Measurements from ENCODE around the gene FBXL13. TPM values are rescaled to one million over a fixed set of nuclear protein-coding genes. Genes with fewer than 3 reads are reported as not detected.
"Not testable (repeated sequence)": the region's sequence is repeated elsewhere in the genome, so short reads cannot be mapped to it uniquely, and the experiment has no call there.

The FBXL13 gene
- 0.25 and 1.3 TPM in 2 replicates for total RNA-seq (2014; rRNA removed; shearing (Covaris generic); ENCODE audit: low replicate concordance)

DNA sequence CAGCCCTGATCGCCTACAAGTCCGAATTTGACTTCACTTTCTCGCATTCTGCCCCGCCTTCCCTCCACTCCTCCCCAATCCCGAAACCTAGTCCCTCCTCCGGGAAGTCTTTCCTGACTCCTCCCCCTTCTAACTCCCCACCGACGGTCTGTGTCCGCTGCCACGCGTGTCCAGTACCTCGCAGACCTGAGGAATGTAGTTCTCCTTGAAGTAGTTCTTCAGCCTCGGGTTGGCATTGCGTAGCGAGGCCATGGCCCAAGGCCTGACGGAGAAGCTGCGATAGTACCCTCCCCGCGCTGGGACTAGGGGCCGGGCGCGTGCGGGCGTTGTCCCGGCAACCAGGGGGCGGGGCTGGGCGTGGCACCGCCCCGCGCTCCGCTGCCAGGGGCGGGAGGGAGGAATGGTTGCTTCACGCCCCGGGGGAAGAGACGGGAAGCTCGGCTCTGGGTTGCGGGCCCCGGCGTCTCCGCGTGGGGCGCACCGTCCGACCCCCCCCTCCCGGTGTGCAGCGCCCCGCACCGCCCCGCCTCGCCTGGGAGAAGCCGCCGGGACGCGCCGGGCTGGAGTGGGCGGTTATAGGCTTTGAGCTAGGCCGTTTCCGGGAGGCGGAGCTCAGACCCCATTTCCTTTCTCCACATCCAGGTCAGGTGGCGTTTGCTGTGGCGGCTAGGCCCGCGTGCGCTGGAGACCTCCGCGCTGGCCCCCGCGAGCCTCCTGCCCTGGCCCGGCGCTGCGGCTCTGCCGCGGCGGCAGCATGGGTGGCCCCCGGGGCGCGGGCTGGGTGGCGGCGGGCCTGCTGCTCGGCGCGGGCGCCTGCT is at the start of gene FBXL13, which contains the start of gene ARMC10:
Gene FBXL13, minus strand, starts transcription at position 278 of the 818 bp plus-strand sequence.
Gene ARMC10, plus strand, starts transcription at position 622 of the 818 bp plus-strand sequence. Its CDS starts 133 bp downstream, at position 755.
- no peaks in the 10 kb centered on the region for H3K27me3 ChIP-seq
- DNase-seq, result peak; percentile 88

DNA sequence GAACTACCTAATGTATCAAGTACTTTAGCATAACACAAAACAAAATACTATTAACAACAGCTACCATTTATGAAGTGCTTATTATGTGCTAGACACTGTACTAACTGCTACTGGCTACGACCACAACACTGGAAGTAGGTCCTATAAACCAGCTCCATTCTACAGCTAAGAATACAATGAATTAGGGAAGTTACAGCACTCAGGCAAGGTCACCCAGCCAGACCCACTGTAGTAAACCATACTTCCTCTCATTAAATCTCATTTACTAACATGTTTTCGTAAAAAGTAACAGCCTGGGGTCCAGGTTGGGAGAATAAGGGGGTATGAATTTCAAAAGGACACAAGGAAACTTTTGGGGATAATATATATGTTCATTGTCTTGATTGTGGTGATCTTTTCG is 48.9 kb upstream of the FBXL13 start:
- DNase-seq, result no peak
- no peak overlapping the region for H3K4me3 ChIP-seq
- peaks cover 6% of the 10 kb centered on the region; the same call in 1 of the 2 replicates for H3K36me3 ChIP-seq

More for the DNA sequence above, at the start of gene FBXL13, which contains the start of gene ARMC10:
- peak within 1 kb of the TSS; percentile 90 for H3K4me3 ChIP-seq
- no peaks in the 10 kb centered on the region for H3K9me3 ChIP-seq
- H3K36me3 ChIP-seq, result no peaks in the 10 kb centered on the region

DNA sequence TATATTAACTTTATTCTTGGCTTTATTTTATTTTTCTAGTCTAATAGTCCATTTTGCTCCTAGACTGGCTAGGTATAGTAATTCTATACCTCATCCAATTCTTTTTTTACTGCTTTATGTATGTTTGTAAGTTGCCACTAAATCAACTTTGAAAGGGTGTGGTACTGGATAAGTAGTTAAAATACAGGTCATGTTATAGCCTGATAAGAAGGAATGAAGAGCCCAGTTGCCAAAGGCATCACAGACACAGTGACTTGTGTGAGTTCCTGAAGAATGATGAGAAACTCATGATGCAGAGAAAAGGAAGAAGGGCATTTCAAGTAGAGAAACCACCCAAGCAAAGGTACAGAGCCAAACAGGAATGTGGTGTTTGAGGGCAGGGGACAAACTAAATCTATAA is 47.0 kb upstream of the FBXL13 start:
- peaks cover 6% of the 10 kb centered on the region; the same call in 1 of the 2 replicates for H3K36me3 ChIP-seq
- no peak overlapping the region for H3K4me3 ChIP-seq
- no peaks in the 10 kb centered on the region for H3K9me3 ChIP-seq
- no peaks in the 10 kb centered on the region for H3K27me3 ChIP-seq
- DNase-seq, result no peak

More for the DNA sequence above, 48.9 kb upstream of the FBXL13 start:
- H3K27me3 ChIP-seq, result no peaks in the 10 kb centered on the region
- H3K9me3 ChIP-seq, result no peaks in the 10 kb centered on the region

DNA sequence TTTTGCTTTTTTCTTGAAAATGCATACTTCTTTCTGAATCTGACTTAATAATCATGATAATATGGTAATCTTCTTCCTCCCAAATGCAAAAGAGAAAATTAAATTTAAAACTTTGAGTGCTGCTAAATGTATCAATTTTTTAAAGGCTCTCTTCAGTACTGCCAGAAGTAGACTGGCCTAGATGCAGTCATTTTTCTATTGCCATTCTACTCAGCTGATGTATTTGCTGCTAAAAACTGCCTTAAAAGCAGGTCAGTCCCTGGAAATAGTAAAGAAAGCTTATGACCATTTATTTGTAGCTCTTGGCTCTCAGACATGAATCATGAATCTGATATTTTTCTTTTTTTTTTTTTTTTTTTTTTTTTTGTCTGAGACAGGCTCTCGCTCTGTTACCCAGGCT is 45.8 kb upstream of the FBXL13 start:
- H3K9me3 ChIP-seq, result no peaks in the 10 kb centered on the region

GRCh38 chr7:103119791-103120291 is 45.2 kb upstream of the FBXL13 start:
- H3K36me3 ChIP-seq, result peaks cover 6% of the 10 kb centered on the region; the same call in 1 of the 2 replicates
- no peak overlapping the region for H3K4me3 ChIP-seq
- DNase-seq, result no peak
- no peaks in the 10 kb centered on the region for H3K27me3 ChIP-seq
- H3K9me3 ChIP-seq, result no peaks in the 10 kb centered on the region

More for the DNA sequence above, 45.8 kb upstream of the FBXL13 start:
- peaks cover 6% of the 10 kb centered on the region; the same call in 1 of the 2 replicates for H3K36me3 ChIP-seq
- no peak for DNase-seq
- H3K27me3 ChIP-seq, result no peaks in the 10 kb centered on the region
- H3K4me3 ChIP-seq, result no peak overlapping the region

GRCh38 chr7:103117465-103117864 is 42.9 kb upstream of the FBXL13 start:
- Histone ChIP-seq H3K9me3 (no peaks in the 10 kb centered on the region), H3K36me3 (peaks cover 4% of the 10 kb centered on the region; the same call in 1 of the 2 replicates), H3K4me3 (no peak overlapping the region), H3K27me3 (no peaks in the 10 kb centered on the region)
- no peak for DNase-seq

GRCh38 chr7:103116991-103117390 is 42.4 kb upstream of the FBXL13 start:
- H3K4me3 ChIP-seq, result no peak overlapping the region
- no peaks in the 10 kb centered on the region for H3K27me3 ChIP-seq
- no peaks in the 10 kb centered on the region for H3K9me3 ChIP-seq
- peaks cover 4% of the 10 kb centered on the region; the same call in 1 of the 2 replicates for H3K36me3 ChIP-seq
- no peak for DNase-seq

DNA sequence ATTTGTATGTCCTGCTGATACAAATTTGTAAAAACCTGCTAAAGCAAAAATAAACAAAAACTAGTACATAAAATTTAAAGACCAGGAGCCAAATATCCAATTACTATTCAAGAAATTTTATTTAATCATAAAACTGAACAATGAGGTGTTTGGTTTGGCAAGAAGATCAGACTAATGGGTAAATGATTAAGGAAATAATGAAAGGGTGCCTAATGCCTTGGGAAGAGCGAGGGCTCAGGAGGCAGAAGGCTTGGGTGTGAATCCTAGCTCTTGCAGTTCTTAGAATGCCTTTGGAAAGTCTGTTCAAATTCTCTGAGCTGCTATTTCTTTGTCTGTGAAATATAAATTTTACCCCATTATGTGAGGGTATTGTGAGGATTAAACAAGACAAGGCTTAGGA is 41.9 kb upstream of the FBXL13 start:
- no peak for DNase-seq
- Histone ChIP-seq H3K9me3 (no peaks in the 10 kb centered on the region), H3K36me3 (peaks cover 4% of the 10 kb centered on the region; the same call in 1 of the 2 replicates), H3K4me3 (no peak overlapping the region), H3K27me3 (no peaks in the 10 kb centered on the region)

DNA sequence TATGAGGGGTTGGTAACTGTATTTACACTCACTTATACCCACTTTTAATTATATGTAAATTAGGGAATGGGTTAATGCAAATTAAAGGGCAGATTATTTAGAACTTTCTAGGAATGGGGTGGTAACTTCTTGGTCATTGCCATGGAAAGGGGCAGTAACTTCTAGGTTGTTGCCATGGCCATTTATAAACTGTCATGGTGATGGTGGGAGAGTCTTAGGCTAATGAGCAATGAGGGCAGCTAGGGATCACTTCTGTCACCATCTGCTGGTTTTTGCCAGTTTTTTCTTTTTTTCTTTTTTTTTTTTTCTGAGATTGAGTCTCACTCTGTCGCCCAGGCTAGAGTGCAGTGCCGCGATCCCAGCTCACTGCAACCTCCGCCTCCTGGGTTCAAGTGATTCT is 41.2 kb upstream of the FBXL13 start:
- Histone ChIP-seq H3K36me3 (peaks cover 4% of the 10 kb centered on the region; the same call in 1 of the 2 replicates), H3K27me3 (no peaks in the 10 kb centered on the region), H3K4me3 (no peak overlapping the region), H3K9me3 (no peaks in the 10 kb centered on the region)
- DNase-seq, result no peak

DNA sequence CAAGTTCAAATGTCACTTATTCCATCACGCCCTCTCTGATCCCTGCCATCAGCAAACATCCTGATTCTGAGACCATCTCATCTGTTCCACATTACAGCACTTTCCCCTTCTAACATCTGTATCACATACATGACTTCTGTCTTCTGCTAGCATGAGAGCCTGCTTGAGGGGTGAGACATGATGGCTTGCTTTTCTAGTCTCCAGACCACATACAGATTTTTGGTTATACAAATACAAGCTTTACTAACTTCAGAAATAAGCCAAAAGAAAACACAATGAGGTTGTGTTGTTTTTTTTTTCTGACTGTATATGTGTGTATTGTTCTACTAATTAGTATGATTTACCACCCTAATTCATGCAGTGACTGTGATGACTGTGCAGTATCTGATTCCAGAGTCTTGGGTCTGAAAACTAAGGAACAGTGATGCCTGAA is 40.0 kb upstream of the FBXL13 start:
- Histone ChIP-seq H3K9me3 (no peaks in the 10 kb centered on the region), H3K27me3 (no peaks in the 10 kb centered on the region), H3K4me3 (no peak overlapping the region), H3K36me3 (peaks cover 2% of the 10 kb centered on the region; the same call in 1 of the 2 replicates)
- DNase-seq, result no peak

DNA sequence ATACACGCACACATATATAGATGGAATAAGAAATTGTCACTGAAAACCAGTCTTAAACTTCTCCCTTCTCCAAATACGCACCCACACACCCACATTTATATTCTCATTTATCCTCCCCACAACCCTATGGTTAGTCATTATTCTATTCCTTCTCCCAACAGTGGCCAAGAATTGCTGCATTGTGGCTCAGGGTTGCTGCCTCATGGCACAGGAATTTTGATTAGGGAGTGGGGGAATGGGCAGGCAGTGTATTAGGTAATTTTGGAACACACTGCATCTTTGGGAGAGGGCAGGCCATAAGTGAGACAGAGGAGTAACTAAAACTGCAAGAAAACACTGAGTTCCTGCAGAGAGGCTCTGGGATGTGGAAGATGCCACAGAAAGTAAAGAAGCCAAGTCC is 38.6 kb upstream of the FBXL13 start:
- H3K27me3 ChIP-seq, result no peaks in the 10 kb centered on the region
- H3K9me3 ChIP-seq, result no peaks in the 10 kb centered on the region
- H3K4me3 ChIP-seq, result no peak overlapping the region
- peak; percentile 83 for DNase-seq
- H3K36me3 ChIP-seq, result no peaks in the 10 kb centered on the region; the same call in 1 of the 2 replicates

GRCh38 chr7:103106703-103107070 is 32.1 kb upstream of the FBXL13 start:
- DNase-seq, H3K9me3 ChIP-seq, H3K4me3 ChIP-seq, H3K27me3 ChIP-seq, H3K36me3 ChIP-seq: not testable (repeated sequence)

GRCh38 chr7:103106005-103106702 is 31.6 kb upstream of the FBXL13 start:
- Histone ChIP-seq H3K36me3 (no peaks in the 10 kb centered on the region; the same call in 1 of the 2 replicates), H3K4me3 (no peak overlapping the region), H3K27me3 (no peaks in the 10 kb centered on the region), H3K9me3 (no peaks in the 10 kb centered on the region)
- no peak for DNase-seq

GRCh38 chr7:103101543-103101942 is 26.9 kb upstream of the FBXL13 start:
- H3K27me3 ChIP-seq, result no peaks in the 10 kb centered on the region
- H3K9me3 ChIP-seq, result no peaks in the 10 kb centered on the region
- DNase-seq, result no peak
- H3K36me3 ChIP-seq, result peaks cover 3% of the 10 kb centered on the region
- no peak overlapping the region for H3K4me3 ChIP-seq

DNA sequence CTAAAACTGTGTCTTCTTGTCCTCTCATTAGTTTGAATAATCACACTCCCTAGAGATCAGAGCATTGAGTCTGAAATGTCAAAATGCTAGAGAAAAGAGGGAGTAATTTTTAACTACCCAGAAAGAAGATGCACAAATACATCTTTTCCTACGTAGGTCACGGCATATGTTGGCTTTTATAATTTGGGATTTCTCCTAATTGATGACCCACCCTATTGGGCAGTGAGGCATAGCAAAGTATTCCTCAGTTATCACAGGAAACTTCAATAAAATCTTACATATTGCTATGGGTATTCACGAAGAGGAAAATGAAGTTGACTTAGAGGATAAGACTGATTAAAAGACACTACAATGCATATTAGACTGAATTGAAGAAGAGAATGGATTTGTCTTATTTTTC is 25.8 kb upstream of the FBXL13 start:
- no peak for DNase-seq
- no peaks in the 10 kb centered on the region for H3K9me3 ChIP-seq
- no peak overlapping the region for H3K4me3 ChIP-seq
- H3K36me3 ChIP-seq, result peaks cover 6% of the 10 kb centered on the region
- H3K27me3 ChIP-seq, result no peaks in the 10 kb centered on the region

- no peak for DNase-seq
- Histone ChIP-seq H3K27me3 (no peaks in the 10 kb centered on the region), H3K36me3 (peaks cover 17% of the 10 kb centered on the region), H3K4me3 (no peak overlapping the region), H3K9me3 (no peaks in the 10 kb centered on the region)
Measured at GRCh38 chr7:103097041-103097440, 22.4 kb upstream of the FBXL13 start.

DNA sequence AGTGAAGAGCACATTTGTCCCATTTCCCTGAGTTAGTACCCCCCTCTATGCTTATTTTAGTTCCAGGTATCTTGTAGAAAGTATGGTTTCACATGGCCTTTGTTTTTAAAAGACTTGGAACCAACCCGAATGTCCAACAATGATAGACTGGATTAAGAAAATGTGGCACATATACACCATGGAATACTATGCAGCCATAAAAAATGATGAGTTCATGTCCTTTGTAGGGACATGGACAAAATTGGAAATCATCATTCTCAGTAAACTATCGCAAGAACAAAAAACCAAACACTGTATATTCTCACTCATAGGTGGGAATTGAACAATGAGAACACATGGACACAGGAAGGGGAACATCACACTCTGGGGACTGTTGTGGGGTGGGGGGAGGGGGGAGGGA is 21.0 kb upstream of the FBXL13 start:
- not testable (repeated sequence) for DNase-seq, H3K4me3 ChIP-seq, H3K27me3 ChIP-seq, H3K9me3 ChIP-seq
- peaks cover 17% of the 10 kb centered on the region for H3K36me3 ChIP-seq
